HG02642 (cell line): ENCODE data around the gene RYR1.
"Not testable (repeated sequence)": the region's sequence is repeated elsewhere in the genome, so short reads cannot be mapped to it uniquely, and the experiment has no call there.

Source experiments
- ATAC-seq: cut with Tn5 transposase; IDR thresholded peaks from one replicate; pipeline ENCODE4 v1.9.1; 2021; ENCODE audit warnings: mild to moderate bottlenecking; ENCODE audit not compliant: unreplicated experiment, poor library complexity

Gene RYR1

GRCh38 chr19:38631301-38631700, 197.8 kb downstream of the RYR1 start:
- ATAC-seq, result not testable (repeated sequence)

DNA sequence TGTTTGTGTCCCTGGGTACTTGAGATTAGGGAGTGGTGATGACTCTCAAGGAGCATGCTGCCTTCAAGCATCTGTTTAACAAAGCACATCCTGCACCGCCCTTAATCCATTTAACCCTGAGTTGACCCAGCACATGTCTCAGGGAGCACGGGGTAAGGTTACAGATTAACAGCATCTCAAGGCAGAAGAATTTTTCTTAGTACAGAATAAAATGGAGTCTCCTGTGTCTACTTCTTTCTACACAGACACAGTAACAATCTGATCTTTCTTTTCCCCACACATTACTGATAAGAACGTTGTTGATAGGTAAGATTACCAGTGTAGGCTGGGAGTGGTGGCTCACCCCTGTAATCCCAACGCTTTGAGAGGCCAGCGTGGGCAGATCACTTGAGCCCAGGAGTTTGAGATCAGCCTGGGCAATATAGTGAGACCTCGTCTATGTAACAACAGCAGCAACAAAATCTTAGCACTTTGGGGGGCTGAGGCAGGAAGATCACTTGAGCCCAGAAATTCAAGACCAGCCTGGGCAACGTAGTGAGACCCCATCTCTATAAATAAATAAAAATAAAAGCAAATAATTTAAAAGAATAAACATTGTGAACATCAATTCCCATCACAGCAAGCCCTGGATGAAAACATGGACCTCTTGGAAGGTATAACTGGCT, 198.5 kb downstream of the RYR1 start:
- ATAC-seq, result not testable (repeated sequence)

DNA sequence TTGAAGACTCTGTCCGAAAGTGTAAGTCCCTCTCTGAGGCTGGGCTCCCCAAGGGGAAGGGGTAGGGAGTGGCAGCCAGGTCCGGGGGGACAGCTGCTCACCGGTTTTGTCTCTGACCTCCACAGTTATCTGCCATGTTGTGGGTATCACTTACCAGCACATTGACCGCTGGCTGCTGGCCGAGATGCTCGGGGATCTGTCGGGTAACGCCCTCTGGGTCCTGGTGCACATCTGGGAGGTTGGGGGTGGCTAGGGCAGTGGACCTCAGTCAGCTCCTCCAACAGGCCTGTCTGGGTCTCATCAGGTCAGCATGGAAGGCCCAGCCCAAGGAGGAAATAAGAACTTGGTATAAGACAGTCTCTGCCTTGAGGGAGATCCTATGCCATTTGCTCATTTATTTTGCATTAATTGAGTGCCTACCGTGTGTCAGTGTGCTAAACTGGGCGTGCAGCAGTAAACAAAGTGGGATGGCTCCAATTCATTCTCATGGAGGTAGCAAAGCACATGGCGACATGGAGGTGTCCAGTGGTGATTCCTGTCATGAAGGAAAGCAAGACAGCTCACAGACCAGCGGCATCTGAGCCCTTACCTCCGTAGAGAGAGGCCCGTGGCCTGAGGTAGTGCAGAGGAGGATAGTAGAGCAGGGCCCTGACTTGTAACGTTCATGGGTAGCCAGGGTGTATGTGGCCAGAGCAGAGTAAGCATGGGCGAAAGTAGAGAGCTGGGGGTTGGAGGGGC, 199.2 kb downstream of the RYR1 start:
- ATAC-seq, result no peak

DNA sequence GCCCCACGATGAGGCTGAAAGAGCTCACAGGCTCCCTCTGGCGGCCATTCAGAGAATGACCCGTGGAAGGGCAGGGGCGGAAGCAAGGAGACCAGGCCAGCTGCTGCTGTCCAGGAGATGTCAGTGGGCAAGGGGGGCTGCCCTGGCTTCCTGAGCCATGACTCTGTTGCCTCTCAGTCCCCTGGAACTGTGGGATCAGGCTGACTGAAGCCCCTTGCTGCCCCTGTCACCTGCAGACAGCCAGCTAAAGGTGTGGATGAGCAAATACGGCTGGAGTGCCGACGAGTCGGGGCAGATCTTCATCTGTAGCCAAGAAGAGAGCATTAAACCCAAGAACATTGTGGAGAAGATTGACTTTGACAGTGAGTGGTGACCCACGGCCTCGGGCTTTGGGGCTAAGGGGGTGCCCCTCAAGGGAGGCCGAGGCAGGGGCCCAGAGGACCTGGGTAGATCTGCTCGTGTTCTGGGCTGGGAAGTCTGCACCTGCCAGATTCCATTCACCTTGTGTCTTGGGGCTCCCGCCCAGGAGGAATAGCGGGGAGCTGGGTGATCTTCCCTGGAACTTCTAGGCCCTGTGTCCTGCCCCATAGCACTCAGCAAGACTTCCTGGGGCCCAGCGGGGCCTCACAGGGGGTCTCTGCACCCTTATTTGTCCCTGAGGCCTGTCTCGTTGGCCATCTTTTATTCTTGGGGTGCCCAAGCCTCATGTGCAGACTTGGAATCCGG, 201.4 kb downstream of the RYR1 start:
- ATAC-seq, result no peak

DNA sequence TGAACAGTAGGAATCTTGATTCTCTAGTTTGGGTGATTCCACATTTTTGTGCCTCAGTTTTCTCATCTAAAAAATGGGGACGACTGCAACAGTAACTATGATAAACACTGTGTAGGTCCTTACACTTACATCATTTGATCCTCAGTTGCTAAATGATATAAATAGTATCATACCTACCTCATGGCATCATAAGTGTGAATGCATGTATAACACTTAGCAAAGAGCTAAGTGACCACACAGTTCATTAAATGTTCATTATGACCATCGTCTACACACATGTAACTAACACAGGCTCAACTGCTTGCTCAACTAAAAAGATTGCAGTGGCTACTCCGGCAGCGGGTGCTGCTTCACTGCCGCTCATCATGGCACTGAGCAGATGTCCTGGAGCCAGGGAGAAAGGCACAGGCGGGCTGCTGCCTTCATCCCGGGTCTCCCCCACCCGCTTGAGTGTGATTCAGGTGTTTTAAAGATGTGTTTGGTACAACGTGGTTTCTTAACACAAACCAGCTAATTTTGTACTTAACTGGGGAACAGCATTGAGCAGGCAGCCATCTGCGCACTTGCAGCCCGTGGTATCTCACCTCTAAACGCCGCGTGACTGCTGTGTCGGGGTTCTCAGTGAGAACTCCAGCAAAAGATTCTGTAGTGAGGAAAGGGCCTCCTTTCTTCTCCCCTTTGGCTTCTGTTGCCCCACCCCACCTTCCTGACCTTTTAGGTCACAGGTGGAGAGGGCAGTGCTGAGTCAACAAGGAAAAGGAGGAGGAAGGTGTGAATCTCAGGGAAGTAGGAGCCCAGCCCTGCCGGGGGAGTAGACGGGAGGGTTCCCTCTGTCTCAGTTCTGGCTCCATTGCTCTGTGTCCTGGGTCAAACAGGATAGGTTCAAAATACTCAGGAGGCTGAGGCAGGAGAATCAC, 202.2 kb downstream of the RYR1 start:
- no peak for ATAC-seq
